Activated CD4-positive, alpha-beta T cell treated with anti-CD3 and anti-CD28 coated beads, Interleukin-2, amount 50 U/mL, for 24 hours (primary cell): ENCODE measurements around the gene XAB2.

ENCODE experiments used
- DNase-seq, 2 donors: peaks; one replicate each; pipeline ENCODE4 v3.0.0-alpha.2; 2020; ENCODE audit warnings: low read depth in 1 of 2, low spot score in 1 of 2

XAB2 gene

GRCh38 chr19:7629347-7630054, at the start of gene XAB2, which contains the start of gene PET100:
XAB2 (minus strand) TSS chr19:7629545; CDS start chr19:7629527, 18 bp downstream.
PET100 (plus strand) TSS chr19:7629793; CDS start chr19:7629834, 41 bp downstream.
- peak; percentile 89 to 95 for DNase-seq

- DNase-seq: no peak
Observed at GRCh38 chr19:7677669-7678311, 48.4 kb upstream of the XAB2 start.

DNA sequence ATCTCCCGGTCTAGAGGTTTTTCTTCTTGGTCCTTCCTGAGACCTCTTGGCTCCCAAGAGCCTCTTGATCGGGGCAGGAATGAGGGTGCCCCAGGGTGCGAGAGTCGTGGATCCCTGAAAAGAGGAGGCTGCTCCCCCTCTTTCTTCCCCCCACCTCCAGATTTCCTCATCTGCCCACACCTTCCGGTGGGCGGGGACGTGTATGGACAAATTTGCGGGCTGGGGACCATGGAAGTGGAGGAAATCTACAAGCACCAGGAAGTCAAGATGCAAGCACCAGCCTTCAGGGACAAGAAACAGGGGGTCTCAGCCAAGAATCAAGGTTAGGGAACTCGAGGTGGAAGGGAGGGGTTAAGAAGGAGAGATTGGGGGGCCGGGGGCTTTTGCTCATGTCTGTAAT, 47.5 kb upstream of the XAB2 start, which contains the start of gene MCEMP1:
TSS of gene MCEMP1 (plus strand) at position 237 of the 400 bp plus-strand sequence. CDS start at position 268, 31 bp downstream.
- DNase-seq: no peak

DNA sequence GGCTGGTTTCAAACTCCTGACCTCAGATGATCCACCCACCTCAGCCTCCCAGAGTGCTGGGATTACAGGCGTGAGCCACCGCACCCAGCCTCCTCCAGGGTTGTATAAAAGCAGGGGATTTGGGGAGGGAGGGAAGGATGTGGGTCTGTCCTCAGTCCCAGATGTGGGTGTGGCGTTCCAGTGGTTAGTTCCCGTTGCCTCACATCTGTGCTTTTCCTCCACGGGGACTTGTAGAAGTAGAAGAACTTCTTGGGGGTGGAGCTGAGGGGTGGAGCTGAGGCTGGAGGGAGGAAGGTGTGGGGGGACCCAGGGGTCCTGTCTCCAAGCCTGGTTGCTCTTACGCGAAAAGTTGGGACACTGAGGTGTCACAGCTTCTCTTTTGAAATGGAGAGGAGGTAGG, 47.0 kb upstream of the XAB2 start:
- no peak for DNase-seq

GRCh38 chr19:7674010-7675005, 45.0 kb upstream of the XAB2 start:
- DNase-seq: peak in 1 of 2 donors; percentile 32

DNA sequence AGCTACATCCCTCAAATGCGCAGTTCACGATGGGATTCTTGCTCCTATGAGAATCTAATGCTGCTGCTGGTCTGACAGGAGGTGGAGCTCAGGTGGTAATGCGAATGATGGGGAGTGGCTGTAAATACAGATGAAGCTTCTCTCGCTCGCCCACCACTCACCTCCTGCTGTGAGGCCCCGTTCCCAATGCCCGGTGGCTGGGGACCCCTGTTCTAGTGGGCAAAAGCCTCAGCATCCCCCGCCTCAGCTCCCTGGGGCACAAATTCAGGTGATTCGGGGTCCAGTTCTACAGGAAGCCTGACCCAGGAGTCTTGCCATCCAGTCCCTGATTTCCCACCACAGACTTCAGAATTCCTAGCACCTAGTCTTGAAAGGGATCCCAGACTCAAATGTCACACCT, 43.2 kb upstream of the XAB2 start:
- no peak for DNase-seq

DNA sequence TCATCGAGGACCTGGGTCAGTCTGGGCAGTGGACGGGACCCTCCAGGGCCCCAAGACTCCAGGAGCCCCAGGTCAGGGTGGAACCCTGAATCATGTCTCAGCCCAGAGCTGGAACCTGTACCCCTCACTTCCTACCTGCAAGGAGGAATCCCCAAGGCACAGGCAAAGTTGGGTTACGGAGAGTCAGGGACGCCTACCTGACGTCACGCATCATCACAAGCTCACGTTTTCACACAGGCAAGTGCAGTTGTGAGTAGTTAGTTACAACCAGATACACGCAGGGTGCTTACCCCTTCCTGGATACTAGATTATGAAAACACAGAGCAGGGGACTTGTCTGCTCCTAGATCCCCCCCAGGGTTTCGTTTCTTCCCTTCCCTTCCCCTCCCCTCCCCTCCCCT, 41.4 kb upstream of the XAB2 start:
- DNase-seq: no peak

DNA sequence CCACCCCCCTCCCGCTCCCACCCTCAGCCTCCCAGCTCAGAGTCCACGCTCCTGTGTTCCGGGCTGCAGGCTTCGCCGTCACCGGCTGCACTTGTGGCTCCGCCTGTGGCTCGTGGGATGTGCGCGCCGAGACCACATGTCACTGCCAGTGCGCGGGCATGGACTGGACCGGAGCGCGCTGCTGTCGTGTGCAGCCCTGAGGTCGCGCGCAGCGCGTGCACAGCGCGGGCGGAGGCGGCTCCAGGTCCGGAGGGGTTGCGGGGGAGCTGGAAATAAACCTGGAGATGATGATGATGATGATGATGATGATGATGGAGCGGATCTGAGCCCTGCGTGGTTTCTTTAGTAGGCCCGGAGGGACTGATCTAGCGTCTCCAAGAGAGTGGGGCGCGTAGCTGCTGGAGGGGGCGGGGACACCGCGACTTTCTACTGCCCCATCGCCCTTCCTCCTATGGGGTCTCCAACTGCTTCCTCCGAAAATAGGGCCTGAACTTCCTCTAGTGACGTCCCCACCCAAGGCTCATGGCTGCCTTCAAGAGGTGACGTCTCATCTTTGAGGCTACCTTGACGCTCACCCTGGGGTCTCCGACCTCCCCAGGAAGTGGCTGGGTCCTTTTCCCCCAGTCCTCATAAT, 40.9 kb upstream of the XAB2 start:
- no peak for DNase-seq

DNA sequence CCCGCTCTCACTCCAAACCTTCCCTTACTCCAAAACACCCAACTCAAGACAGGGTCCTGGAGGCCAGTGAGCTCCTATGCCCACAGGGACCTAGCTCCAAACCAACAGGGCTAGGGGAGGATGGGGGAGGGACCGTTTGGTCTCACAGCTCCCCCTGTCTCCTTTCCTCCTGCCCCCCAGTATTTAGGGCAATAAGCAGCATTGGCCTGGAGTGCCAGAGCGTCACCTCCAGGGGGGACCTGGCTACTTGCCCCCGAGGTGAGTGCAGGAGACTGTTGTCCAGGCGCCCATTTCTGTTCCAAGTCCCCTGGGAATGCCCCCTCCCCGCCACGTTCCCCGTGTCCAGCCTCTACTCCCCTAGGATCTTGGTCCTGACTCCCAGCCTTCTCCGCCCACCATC, 40.3 kb upstream of the XAB2 start:
- no peak for DNase-seq

- no peak for DNase-seq
Observed at GRCh38 chr19:7668842-7669241, 39.5 kb upstream of the XAB2 start, which contains the start of gene RETN. RETN (plus strand) TSS chr19:7669049; CDS start chr19:7669327, 278 bp downstream.

GRCh38 chr19:7665076-7665475, 35.7 kb upstream of the XAB2 start:
- no peak for DNase-seq

- no peak for DNase-seq
Observed at GRCh38 chr19:7663706-7664105, 34.4 kb upstream of the XAB2 start.

- DNase-seq: no peak
Observed at GRCh38 chr19:7662657-7663056, 33.3 kb upstream of the XAB2 start.

- DNase-seq: no peak
Observed at GRCh38 chr19:7661744-7662538, 32.6 kb upstream of the XAB2 start.

DNA sequence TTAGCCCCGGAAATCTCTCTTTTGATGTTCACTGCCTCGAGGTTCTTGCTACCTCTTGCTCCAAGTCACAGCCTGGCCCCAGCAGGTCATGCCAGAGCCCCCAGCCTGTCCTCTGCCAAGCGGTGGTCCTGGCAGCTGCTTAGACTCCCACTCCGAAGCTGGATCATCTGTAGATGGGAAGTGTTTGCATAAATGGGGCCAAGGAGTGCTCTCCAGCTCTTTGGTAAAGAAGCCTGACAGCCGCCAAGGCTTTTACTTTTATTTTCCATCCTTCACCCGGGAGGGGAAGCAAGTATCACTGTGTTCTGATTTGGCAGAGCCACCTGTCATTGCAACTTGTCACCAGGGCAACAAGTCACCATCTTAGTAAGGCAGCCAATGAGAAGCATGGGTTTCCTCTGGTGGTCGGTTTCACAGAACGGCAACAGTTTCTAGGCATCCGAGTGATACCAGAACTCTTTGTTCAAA, 28.9 kb upstream of the XAB2 start:
- peak in 1 of 2 donors; percentile 54 for DNase-seq

GRCh38 chr19:7657131-7657751, 27.9 kb upstream of the XAB2 start:
- DNase-seq: no peak

- no peak for DNase-seq
Observed at GRCh38 chr19:7655581-7655980, 26.2 kb upstream of the XAB2 start.

DNA sequence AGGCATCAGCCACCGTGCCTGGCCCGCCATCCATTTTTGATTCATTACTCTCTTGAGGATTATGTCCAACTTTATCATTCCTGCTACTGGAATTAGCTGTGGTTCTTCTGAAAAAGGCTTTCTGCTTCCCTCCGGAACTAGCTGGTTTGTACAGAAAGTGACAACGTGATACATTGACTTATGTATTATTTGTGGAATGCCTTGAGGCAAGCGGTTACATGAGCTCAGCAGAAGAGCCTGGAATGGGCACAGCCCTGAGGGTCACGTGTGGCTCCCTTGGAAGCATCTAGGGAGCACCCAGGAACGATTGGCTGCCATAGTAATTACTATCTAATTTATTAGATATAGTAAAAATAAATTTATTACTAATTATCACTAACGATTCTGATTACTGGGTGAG, 25.1 kb upstream of the XAB2 start:
- no peak for DNase-seq

GRCh38 chr19:7652061-7652641, 22.8 kb upstream of the XAB2 start:
- DNase-seq: peak; percentile 75 to 89
